ENCODE results near the gene ME1.
A peak's percentile ranks its signal among the peaks of the same experiment; 100 is the strongest.
"Not testable (repeated sequence)": the region's sequence is repeated elsewhere in the genome, so short reads cannot be mapped to it uniquely, and the experiment has no call there.

The ME1 gene

GRCh38 chr6:83256719-83257118 is 174.1 kb downstream of the ME1 start:
- not testable (repeated sequence) for DNase-seq (ENCODE audit: low spot score)

DNA sequence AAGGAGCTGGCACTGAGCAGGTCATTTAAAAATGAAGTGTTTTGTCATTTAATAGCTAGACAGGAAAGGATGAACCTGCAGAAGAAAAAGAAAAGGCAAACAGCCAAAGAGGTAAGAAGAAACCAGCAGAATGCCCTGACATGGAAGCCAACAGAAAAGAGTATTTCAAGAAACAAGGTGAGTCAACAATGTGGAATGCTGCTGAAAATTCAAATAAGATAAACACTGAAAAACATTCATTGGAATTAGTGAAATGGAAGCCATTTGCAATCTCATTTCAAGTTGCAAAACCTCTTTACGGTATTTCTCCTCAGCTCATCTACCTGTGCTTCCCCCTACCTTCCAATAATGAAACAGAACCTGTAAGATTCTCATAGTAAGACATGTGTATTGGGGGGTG is 178.1 kb downstream of the ME1 start:
- peak; percentile 8 for DNase-seq (ENCODE audit: low spot score)

DNA sequence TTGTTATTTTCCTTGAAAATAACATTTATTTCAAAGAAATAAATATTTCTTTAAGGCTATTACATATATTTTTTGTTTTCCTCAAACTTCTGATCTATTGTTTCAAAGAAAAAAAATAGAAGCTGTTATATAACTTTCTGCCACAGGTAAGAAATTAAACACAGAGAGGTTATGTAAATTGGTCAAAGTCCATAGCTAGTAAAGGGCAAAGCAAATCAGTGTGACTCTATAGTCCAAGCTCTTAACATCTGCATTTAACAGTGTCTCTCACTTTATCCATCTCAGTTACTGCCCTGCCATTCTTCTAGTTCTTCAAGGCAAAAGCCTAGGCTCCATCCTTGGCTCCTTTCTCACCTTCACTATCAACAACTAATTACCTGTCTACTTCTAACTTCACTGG is 180.6 kb downstream of the ME1 start:
- no peak for DNase-seq (ENCODE audit: low spot score)

GRCh38 chr6:83247471-83247870 is 183.4 kb downstream of the ME1 start:
- DNase-seq (ENCODE audit: low spot score): no peak

- DNase-seq (ENCODE audit: low spot score): peak; percentile 17
Measured at GRCh38 chr6:83231146-83231545, 199.7 kb downstream of the ME1 start.

DNA sequence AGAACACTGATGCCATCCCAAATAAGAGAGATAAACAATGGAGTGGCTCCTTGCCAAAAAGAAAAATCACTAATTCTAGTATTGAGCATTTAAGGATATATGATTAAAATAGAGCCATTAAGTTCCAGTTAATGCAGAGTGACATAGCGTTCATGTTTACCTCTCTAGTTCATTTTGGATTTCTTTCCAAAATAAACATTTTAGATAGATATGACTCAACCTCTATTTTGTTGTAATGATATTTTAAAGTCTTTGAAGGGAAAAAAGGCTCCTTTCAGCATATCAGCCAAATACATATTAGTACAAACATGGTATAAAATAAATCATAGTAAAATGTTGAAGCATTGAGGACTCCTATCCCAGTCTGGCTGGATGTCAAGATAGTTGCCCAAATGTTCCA is 204.3 kb downstream of the ME1 start:
- no peak for DNase-seq (ENCODE audit: low spot score)

DNA sequence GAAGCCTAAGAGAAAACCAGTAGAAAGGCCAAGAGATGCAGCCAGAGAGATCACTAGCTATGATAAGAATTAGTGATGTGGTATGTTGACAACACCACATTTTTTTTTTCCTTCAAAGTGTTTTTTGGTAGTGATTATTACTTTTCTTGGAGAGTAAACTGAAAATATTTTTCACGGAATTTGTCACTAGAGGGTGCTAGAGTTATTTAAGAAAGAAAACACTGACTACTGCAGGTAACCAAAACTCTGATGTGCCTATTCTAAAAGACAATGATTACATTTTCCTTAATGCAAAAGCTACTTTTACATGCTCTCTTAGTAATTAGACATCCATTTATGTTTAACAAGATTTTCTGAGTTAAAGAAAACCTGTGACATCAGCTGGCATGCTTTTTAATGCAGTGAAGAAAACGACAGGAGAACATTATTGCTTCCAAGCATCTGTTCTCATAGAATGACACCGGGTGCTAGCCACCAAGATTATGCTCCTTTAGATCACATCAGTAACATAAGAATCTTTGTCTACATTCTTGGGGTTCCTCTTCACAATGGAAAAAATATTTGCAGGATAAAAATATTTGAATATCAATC is 208.9 kb downstream of the ME1 start:
- DNase-seq (ENCODE audit: low spot score): peak; percentile 25

DNA sequence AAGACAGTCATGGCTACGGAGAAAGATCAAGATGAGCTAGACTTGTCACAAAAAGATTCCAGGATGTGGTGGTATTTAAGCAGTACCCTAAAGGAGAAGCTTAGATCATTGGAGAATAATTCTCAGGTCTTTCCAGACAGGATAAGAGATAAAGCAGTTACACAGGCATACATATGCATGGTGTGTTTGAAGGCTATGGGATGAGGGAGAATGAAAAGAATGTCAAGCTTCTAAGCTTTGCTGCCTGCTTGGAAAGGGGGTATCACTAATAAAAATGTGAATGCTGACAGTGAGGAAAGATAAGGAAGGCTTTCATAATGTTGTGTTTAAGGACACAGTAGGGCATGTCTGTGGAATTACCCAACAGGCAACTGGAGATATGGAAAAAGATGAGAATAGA is 209.6 kb downstream of the ME1 start:
- no peak for DNase-seq (ENCODE audit: low spot score)

GRCh38 chr6:83220121-83220520 is 210.7 kb downstream of the ME1 start:
- no peak for DNase-seq (ENCODE audit: low spot score)

GRCh38 chr6:83218646-83219045 is 212.2 kb downstream of the ME1 start:
- no peak for DNase-seq (ENCODE audit: low spot score)

DNA sequence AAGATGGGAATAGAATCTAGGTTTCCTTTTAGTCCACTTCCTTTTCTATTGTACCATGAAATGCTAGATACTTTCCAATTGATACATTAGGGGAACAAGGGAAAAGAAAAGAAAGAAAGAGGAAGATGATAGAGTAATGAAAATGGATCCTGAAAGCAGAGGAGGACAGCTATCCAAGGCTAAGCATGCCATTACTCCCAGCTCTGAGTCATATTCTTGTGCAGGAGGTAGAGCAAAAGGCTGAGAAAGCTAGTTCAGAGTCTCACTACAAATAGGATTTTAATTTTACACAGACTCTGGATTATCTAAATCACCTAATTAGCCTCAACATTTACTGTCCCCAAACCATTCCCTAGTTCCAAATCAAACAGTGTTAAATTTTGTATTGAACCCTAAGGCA is 214.0 kb downstream of the ME1 start:
- peak; percentile 32 for DNase-seq (ENCODE audit: low spot score)

GRCh38 chr6:83215131-83216047 is 215.5 kb downstream of the ME1 start:
- peak; percentile 73 for DNase-seq (ENCODE audit: low spot score)

DNA sequence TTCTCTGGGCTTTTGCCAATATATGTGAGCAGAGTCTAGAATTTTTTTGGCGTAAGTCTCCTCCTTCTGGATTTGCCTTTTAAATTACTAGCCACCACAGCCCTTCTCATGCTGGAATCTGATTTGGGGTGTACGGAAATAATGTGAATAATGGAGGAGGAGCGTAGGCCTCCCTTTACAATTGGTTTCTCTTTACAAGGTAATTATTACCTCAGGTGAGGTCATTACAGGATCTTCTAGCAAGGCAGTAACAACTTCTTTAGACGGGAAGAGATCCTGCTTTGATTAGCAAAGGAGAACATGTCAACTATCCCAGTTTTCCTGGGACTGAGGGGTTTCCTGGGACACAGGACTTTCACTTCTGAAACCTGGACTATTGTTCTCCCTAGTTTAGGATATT is 228.8 kb downstream of the ME1 start:
- no peak for DNase-seq (ENCODE audit: low spot score)

GRCh38 chr6:83199863-83200225 is 231.0 kb downstream of the ME1 start:
- DNase-seq (ENCODE audit: low spot score): peak; percentile 47

GRCh38 chr6:83199173-83199862 is 231.5 kb downstream of the ME1 start:
- DNase-seq (ENCODE audit: low spot score): no peak

GRCh38 chr6:83198486-83199172 is 232.2 kb downstream of the ME1 start:
- DNase-seq (ENCODE audit: low spot score): peak; percentile 46

DNA sequence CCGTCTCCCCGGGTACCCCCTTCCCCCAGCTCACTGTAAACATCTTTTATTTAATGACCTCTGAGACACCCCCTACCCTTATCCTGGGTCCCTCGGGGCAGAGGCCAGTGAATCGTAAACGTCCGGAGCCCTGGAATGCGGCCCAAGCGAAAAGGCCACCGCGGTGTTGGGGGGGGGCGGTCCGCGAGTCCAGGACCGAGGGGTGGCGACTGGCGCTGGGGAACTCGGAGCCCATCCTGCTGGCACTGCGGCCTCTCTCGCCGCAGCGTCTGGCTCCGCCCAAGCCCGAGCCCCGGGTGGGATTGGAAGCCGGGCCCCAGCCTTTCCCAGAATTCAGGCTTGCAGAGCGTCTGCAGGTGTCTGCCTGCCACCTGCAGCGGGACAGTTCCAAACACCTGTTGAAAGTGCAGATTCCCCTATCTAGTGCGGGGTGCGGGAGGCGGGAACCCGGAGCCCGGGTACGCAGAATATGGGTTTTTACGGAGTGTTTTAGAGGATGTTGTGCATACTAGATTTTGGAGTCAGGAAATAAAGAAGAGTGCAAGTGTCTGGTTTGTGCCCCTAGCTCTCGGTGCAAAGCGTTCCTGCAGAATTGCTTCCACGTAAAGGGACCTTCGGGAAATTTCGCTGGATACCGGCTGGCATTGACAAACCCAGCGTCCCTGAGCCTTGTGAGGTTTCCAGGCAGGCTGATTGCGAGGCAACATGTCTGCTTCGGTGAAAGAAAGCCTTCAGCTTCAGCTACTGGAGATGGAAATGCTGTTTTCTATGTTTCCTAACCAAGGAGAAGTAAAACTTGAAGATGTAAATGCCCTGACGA is 236.9 kb downstream of the ME1 start:
- DNase-seq (ENCODE audit: low spot score): peak; percentile 72

DNA sequence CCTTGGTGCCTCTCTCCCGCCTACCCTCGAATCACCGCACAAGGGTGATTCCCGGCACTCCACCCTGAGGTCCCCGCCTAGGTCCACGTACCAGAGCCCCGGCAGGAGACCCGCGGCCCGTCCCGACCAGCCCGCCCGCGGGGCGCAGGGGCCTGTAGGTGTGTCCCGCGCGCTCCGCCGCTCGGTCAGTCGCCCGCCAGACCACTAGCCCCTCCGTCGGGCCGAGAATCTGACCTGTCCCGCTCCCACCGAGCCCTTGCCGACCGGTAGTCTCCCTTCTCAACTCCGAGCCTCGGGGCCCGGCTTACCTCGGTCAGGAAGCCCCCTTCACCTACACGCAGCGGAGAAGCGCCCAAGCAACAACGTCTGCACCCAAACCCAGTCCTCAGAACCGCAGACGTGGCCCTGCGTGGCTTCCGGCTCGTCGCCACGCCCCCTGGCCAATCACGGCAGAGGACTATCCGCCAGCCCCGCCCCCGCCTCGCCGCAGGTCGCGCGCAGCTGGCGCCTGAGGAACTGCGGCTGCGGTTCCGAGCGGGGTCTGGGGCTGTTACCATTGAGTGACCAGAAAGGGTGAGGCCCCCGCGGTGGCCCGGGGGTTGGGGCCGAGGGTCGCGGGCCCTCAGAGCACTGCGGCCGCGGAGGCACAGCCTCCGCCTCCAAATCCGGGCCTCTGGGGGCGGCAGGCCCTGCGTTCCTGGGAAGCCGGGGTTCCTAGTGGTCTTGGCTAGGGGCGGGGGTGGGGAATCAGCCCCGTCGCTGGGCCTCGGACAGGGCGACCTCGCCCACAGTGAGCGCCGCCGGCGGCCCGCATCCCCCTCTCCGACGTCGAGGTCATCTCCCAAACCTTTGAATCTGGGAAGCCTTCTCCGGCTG is 237.7 kb downstream of the ME1 start, which contains the start of the genes PGM3 and RWDD2A:
Gene PGM3 (minus strand): TSS at position 395 of the 876 bp plus-strand sequence. CDS start 2,253 bp downstream, outside the sequence.
Gene RWDD2A (plus strand): TSS at position 487 of the 876 bp plus-strand sequence. CDS start 1,095 bp downstream, outside the sequence.
- DNase-seq (ENCODE audit: low spot score): peak; percentile 98

GRCh38 chr6:83192456-83192855 is 238.4 kb downstream of the ME1 start:
- peak; percentile 17 for DNase-seq (ENCODE audit: low spot score)

DNA sequence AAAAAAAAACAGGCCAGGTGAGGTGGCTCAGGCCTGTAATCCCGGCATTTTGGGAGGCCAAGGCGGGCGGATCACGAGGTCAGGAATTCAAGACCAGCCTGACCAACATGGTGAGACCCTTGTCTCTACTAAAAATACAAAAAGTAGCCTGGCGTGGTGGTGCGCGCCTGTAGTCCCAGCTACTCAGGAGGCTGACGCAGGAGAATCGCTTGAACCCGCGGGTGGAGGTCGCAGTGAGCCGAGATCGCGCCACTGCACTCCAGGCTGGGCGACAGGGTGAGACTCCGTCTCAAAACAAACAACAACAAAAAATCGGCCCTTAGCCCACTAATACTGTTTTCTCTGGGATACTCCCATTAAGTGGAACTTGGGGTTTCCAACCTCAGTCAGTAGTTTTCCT is 238.9 kb downstream of the ME1 start:
- not testable (repeated sequence) for DNase-seq (ENCODE audit: low spot score)
